H9 (cell line): ENCODE results near the gene ATP2B2. TPM values are rescaled to one million over a fixed set of nuclear protein-coding genes. Genes with fewer than 3 reads are reported as not detected.

Experiments used
- DNase-seq: peaks from one replicate; pipeline ENCODE4 v3.0.0-alpha.2; 2017
- H2AFZ ChIP-seq: one replicate; pipeline ENCODE4 v1.6.1; 2013; ENCODE audit warnings: mild to moderate bottlenecking, low read length, control low read depth, moderate library complexity
- H2AK5ac ChIP-seq: 2 replicates; pipeline ENCODE4 v1.6.1; 2013; ENCODE audit warnings: low read length, control low read depth, mixed read lengths; ENCODE audit not compliant: insufficient read length
- H2BK120ac ChIP-seq: one replicate; pipeline ENCODE4 v1.6.1; 2013; ENCODE audit warnings: low read depth, mild to moderate bottlenecking, low read length, control low read depth, inconsistent platforms; ENCODE audit not compliant: poor library complexity, severe bottlenecking
- H2BK12ac ChIP-seq: 2 replicates; pipeline ENCODE4 v1.6.1; 2013; ENCODE audit warnings: low read length, control low read depth, mixed read lengths, low read depth; ENCODE audit not compliant: insufficient read length
- H2BK15ac ChIP-seq: 2 replicates; pipeline ENCODE4 v1.6.1; 2013; ENCODE audit warnings: low read depth, low read length, control low read depth
- H2BK20ac ChIP-seq: one replicate; pipeline ENCODE4 v1.6.1; 2013; ENCODE audit warnings: low read depth, mild to moderate bottlenecking, low read length, control low read depth, inconsistent platforms; ENCODE audit not compliant: poor library complexity, severe bottlenecking
- H2BK5ac ChIP-seq: 2 replicates; pipeline ENCODE4 v1.6.1; 2013; ENCODE audit warnings: low read length, control low read depth, mixed read lengths; ENCODE audit not compliant: insufficient read length
- H3K14ac ChIP-seq: 2 replicates; pipeline ENCODE4 v1.6.1; 2013; ENCODE audit warnings: low read length, control low read depth; ENCODE audit not compliant: insufficient read depth
- H3K18ac ChIP-seq: 2 replicates; pipeline ENCODE4 v1.6.1; 2013; ENCODE audit warnings: low read depth, mild to moderate bottlenecking, mixed read lengths, low read length, control low read depth; ENCODE audit not compliant: insufficient read length
- H3K23ac ChIP-seq: 2 replicates; pipeline ENCODE4 v1.6.1; 2013; ENCODE audit warnings: low read length, control low read depth, mixed read lengths, low read depth; ENCODE audit not compliant: insufficient read length
- H3K23me2 ChIP-seq: 2 replicates; pipeline ENCODE4 v1.6.1; 2013; ENCODE audit warnings: low read depth, mild to moderate bottlenecking, mixed read lengths, low read length, control low read depth; ENCODE audit not compliant: insufficient read length, poor library complexity, severe bottlenecking
- H3K27ac ChIP-seq: 2 replicates; pipeline ENCODE4 v1.5.1; 2013; ENCODE audit warnings: low read length, control low read depth, mixed read lengths, low read depth; ENCODE audit not compliant: insufficient read length
- H3K27me3 ChIP-seq: 2 replicates; pipeline ENCODE4 v1.6.1; 2013; ENCODE audit warnings: low read length, control low read depth, inconsistent platforms; ENCODE audit not compliant: insufficient read depth
- H3K4ac ChIP-seq: 2 replicates; pipeline ENCODE4 v1.6.1; 2013; ENCODE audit warnings: low read depth, mild to moderate bottlenecking, control low read depth, inconsistent platforms, low read length, moderate library complexity
- H3K4me1 ChIP-seq: 2 replicates; pipeline ENCODE4 v1.6.1; 2013; ENCODE audit warnings: low read length, control low read depth, inconsistent platforms; ENCODE audit not compliant: insufficient read depth
- H3K4me2 ChIP-seq: 2 replicates; pipeline ENCODE4 v1.6.1; 2013; ENCODE audit warnings: low read length, control low read depth, mixed read lengths; ENCODE audit not compliant: insufficient read length, insufficient read depth
- H3K56ac ChIP-seq: 2 replicates; pipeline ENCODE4 v1.6.1; 2013; ENCODE audit warnings: low read depth, mild to moderate bottlenecking, mixed read lengths, low read length, control low read depth; ENCODE audit not compliant: insufficient read length
- H3K79me1 ChIP-seq: 2 replicates; pipeline ENCODE4 v1.6.1; 2013; ENCODE audit warnings: low read depth, mild to moderate bottlenecking, moderate library complexity, low read length, control low read depth, inconsistent platforms; ENCODE audit not compliant: insufficient read depth, poor library complexity, severe bottlenecking
- H3K79me2 ChIP-seq: 2 replicates; pipeline ENCODE4 v1.6.1; 2013; ENCODE audit warnings: low read length, control low read depth, inconsistent platforms; ENCODE audit not compliant: insufficient read depth
- H3K9ac ChIP-seq: 2 replicates; pipeline ENCODE4 v1.6.1; 2013; ENCODE audit warnings: low read length, control low read depth, mixed read lengths; ENCODE audit not compliant: insufficient read length; ENCODE audit errors: extremely low read depth
- H3K9me3 ChIP-seq: one replicate; pipeline ENCODE4 v1.6.1; 2013; ENCODE audit warnings: low read depth, low read length, inconsistent platforms; ENCODE audit not compliant: control insufficient read depth
- H3T11ph ChIP-seq: one replicate; pipeline ENCODE4 v1.6.1; 2013; ENCODE audit warnings: mild to moderate bottlenecking, low read length, control low read depth, inconsistent platforms
- H4K20me1 ChIP-seq: one replicate; pipeline ENCODE4 v1.6.1; 2013; ENCODE audit not compliant: control insufficient read depth, insufficient read length, insufficient read depth
- H4K5ac ChIP-seq: 2 replicates; pipeline ENCODE4 v1.6.1; 2013; ENCODE audit warnings: low read depth, mild to moderate bottlenecking, mixed read lengths, low read length, control low read depth; ENCODE audit not compliant: insufficient read length
- H4K8ac ChIP-seq: replicated peaks from 2 replicates; pipeline ENCODE4 v1.6.1; 2013; ENCODE audit warnings: low read length, control low read depth, mixed read lengths, low read depth; ENCODE audit not compliant: insufficient read length
- H4K91ac ChIP-seq: 2 replicates; pipeline ENCODE4 v1.6.1; 2013; ENCODE audit warnings: low read depth, mild to moderate bottlenecking, moderate library complexity, mixed read lengths, low read length, control low read depth; ENCODE audit not compliant: insufficient read length
- H3K27ac Mint-ChIP-seq, 3 experiments: 2 replicates in 2 of 3; 3 replicates in 1 of 3; pipeline ENCODE4 v1.8.0; 2020 to 2021; ENCODE audit warnings: mixed read lengths in 3 of 3, mild to moderate bottlenecking in 1 of 3, moderate library complexity in 1 of 3
- H3K27me3 Mint-ChIP-seq: 2 replicates; pipeline ENCODE4 v1.8.0; 2021; ENCODE audit warnings: low read depth, mild to moderate bottlenecking, moderate library complexity, mixed read lengths
- H3K36me3 Mint-ChIP-seq, 3 experiments: 2 replicates in 2 of 3; 3 replicates in 1 of 3; pipeline ENCODE4 v1.8.0; 2020 to 2021; ENCODE audit warnings: low read depth in 3 of 3, mixed read lengths in 3 of 3; ENCODE audit not compliant: insufficient read depth in 1 of 3
- H3K4me1 Mint-ChIP-seq, 2 experiments: 2 replicates each; pipeline ENCODE4 v1.8.0; 2020; ENCODE audit warnings: mixed read lengths in 2 of 2
- H3K4me3 Mint-ChIP-seq, 2 experiments: 2 replicates in 1 of 2; 3 replicates in 1 of 2; pipeline ENCODE4 v1.8.0; 2020 to 2021; ENCODE audit warnings: mild to moderate bottlenecking in 2 of 2, mixed read lengths in 2 of 2, moderate library complexity in 1 of 2
- H3K9me3 Mint-ChIP-seq, 2 experiments: 2 replicates in 1 of 2; 3 replicates in 1 of 2; pipeline ENCODE4 v1.8.0; 2020; ENCODE audit warnings: mild to moderate bottlenecking in 2 of 2, mixed read lengths in 2 of 2, moderate library complexity in 1 of 2
- WGBS: extraction: QIAGEN DNeasy Blood & Tissue Kit; methylation state at CpG from one replicate; pipeline ENCODE4 v1.1.7; 2013; ENCODE audit warnings: missing lambda C conversion rate, low lambda C conversion rate, mixed read lengths; ENCODE audit not compliant: insufficient read length; ENCODE audit errors: extremely low coverage; 5-methylcytosine and 5-hydroxymethylcytosine counted together
- total RNA-seq: library from RNA; stranded (reverse); gene quantifications from 2 replicates; pipeline ENCODE4 v1.2.1, GENCODE V29; 2021
- TF ChIP-seq, protein P1 (sequence below): fragments of 200-600 bp; sonication (generic); conservative IDR thresholded peaks from 3 replicates; pipeline ENCODE4 v1.8.0; 2021; ENCODE audit warnings: antibody characterized with exemption, mild to moderate bottlenecking

ATP2B2 gene
- total RNA-seq, 1 experiment from 2014 or later = 0.33 TPM

DNA sequence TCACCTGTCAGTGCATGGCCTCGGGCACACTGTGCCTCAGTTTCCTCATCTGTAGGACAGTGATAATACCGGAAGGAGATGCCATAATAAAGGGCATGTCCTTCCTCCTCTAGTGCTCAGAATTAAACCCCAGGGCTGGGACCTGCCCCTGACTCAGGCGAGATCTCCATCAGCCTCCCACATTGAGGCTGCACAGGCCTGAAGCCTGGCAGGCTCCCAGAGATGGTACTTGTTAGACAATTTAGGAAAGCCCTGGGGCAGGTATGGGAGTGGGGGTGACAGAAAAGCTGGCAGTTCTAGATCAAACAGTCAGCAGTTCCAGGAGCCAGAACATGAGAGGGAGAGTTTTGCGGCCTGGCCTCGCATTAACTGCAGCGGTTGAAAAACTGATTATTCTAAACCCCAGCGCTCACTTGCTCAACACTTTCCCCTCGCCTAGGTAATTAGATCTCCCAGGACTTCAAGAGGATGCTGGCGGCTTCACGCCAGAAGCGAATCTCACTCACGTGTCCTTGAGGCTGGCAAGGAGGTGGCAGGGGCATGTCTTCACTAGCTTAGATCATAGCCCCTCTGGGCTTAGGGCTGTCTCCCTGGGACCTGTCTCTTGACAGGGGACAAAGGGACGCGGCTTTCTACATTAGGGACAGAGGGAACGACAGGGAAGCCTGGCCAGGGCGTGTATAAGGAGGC, 73.1 kb downstream of the ATP2B2 start:
- Histone ChIP-seq H3K9me3 (no peaks in the 10 kb centered on the region), H3K4me2 (no peak overlapping the region), H3K79me1 (no peaks in the 10 kb centered on the region), H4K8ac (no peak overlapping the region), H3K9ac (no peak overlapping the region), H2BK20ac (no peak overlapping the region), H4K20me1 (no peaks in the 10 kb centered on the region), H2AK5ac (no peak overlapping the region), H2BK120ac (no peak overlapping the region), H3K23me2 (no peaks in the 10 kb centered on the region), H3K18ac (no peak overlapping the region), H3T11ph (no peak overlapping the region), H3K27me3 (no peaks in the 10 kb centered on the region), H3K4ac (no peak overlapping the region), H3K56ac (no peak overlapping the region), H3K79me2 (no peaks in the 10 kb centered on the region), H2AFZ (no peak overlapping the region), H4K5ac (no peak overlapping the region), H3K27ac (no peak overlapping the region), H3K23ac (no peak overlapping the region), H2BK12ac (no peak overlapping the region), H2BK5ac (no peak overlapping the region), H2BK15ac (no peak overlapping the region), H3K14ac (no peak overlapping the region; the same call in 1 of the 2 replicates), H4K91ac (no peak overlapping the region), H3K4me1 (no peaks in the 10 kb centered on the region)
- no peak for DNase-seq
- no peaks in the 10 kb centered on the region for H3K36me3 Mint-ChIP-seq
- TF ChIP-seq, protein P1, sequence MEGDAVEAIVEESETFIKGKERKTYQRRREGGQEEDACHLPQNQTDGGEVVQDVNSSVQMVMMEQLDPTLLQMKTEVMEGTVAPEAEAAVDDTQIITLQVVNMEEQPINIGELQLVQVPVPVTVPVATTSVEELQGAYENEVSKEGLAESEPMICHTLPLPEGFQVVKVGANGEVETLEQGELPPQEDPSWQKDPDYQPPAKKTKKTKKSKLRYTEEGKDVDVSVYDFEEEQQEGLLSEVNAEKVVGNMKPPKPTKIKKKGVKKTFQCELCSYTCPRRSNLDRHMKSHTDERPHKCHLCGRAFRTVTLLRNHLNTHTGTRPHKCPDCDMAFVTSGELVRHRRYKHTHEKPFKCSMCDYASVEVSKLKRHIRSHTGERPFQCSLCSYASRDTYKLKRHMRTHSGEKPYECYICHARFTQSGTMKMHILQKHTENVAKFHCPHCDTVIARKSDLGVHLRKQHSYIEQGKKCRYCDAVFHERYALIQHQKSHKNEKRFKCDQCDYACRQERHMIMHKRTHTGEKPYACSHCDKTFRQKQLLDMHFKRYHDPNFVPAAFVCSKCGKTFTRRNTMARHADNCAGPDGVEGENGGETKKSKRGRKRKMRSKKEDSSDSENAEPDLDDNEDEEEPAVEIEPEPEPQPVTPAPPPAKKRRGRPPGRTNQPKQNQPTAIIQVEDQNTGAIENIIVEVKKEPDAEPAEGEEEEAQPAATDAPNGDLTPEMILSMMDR = no peak
- peaks cover 6% of the 10 kb centered on the region for H3K27me3 Mint-ChIP-seq
- no CpG with 5 or more reads among the region's 16 CpGs for WGBS
- H3K9me3 Mint-ChIP-seq = no peaks in the 10 kb centered on the region
- H3K4me1 Mint-ChIP-seq = peaks cover 0 to 8% of the 10 kb centered on the region in 2 experiments; a peak in 2 of 4 replicates
- H3K27ac Mint-ChIP-seq = peak overlapping the region in 2 of 3 experiments; percentile 61 to 87; a peak in 1 of 7 replicates
- no peak overlapping the region for H3K4me3 Mint-ChIP-seq
